ENCODE results near the gene PCED1B. TPM values are rescaled to one million over a fixed set of nuclear protein-coding genes. Genes with fewer than 3 reads are reported as not detected.

The PCED1B gene
- total and polyA plus RNA-seq, 2 donors from 2014 or later, result 2.8 to 9.2 TPM

GRCh38 chr12:47206450-47207339, 127.3 kb downstream of the PCED1B start:
- Histone ChIP-seq H3K27me3 (ENCODE audit: control insufficient read depth, insufficient read depth, low read length) (no peaks in the 10 kb centered on the region), H3K9ac (ENCODE audit: low read length in 3 of 3) (no peak overlapping the region), H3K27ac (ENCODE audit: low read depth in 2 of 2, low read length in 2 of 2) (no peak overlapping the region), H3K9me3 (ENCODE audit: control insufficient read depth in 2 of 3, insufficient read depth in 1 of 3, low read length in 3 of 3) (no peaks in the 10 kb centered on the region), H3K4me1 (ENCODE audit: control insufficient read depth in 2 of 3, insufficient read depth in 2 of 3, low read depth in 1 of 3, low read length in 3 of 3) (no peaks in the 10 kb centered on the region), H3K36me3 (ENCODE audit: control insufficient read depth in 2 of 3, insufficient read depth in 3 of 3, low read length in 3 of 3) (no peaks in the 10 kb centered on the region), H3K4me3 (ENCODE audit: low read length in 3 of 3) (no peak overlapping the region)
- FAIRE-seq, result no peak
- TF ChIP-seq CTCF (IDR thresholded peaks at IDR 0.05; ENCODE audit: borderline replicate concordance, extremely low read depth, insufficient read depth), result no peak
- intact Hi-C loops (cut with DNase I), result no loop called here
- no peak for DNase-seq

- no peaks in the 10 kb centered on the region for H3K36me3 ChIP-seq (ENCODE audit: control insufficient read depth in 2 of 3, insufficient read depth in 3 of 3, low read length in 3 of 3)
- no peaks in the 10 kb centered on the region for H3K9me3 ChIP-seq (ENCODE audit: control insufficient read depth in 2 of 3, insufficient read depth in 1 of 3, low read length in 3 of 3)
- H3K4me1 ChIP-seq (ENCODE audit: control insufficient read depth in 2 of 3, insufficient read depth in 2 of 3, low read depth in 1 of 3, low read length in 3 of 3), result no peaks in the 10 kb centered on the region
- intact Hi-C loops (cut with DNase I), result no loop called here
- H3K27ac ChIP-seq (ENCODE audit: low read depth in 2 of 2, low read length in 2 of 2), result no peak overlapping the region
- no peaks in the 10 kb centered on the region for H3K27me3 ChIP-seq (ENCODE audit: control insufficient read depth, insufficient read depth, low read length)
- no peak overlapping the region for H3K9ac ChIP-seq (ENCODE audit: low read length in 3 of 3)
- no peak overlapping the region for H3K4me3 ChIP-seq (ENCODE audit: low read length in 3 of 3)
- peak in 1 of 5 donors; percentile 12 for DNase-seq
- no peak for FAIRE-seq
- TF ChIP-seq CTCF (IDR thresholded peaks at IDR 0.05; ENCODE audit: borderline replicate concordance, extremely low read depth, insufficient read depth), result no peak
Measured at GRCh38 chr12:47207340-47207717, 127.9 kb downstream of the PCED1B start.

GRCh38 chr12:47207829-47208248, 128.4 kb downstream of the PCED1B start:
- Histone ChIP-seq H3K27ac (ENCODE audit: low read depth in 2 of 2, low read length in 2 of 2) (no peak overlapping the region), H3K9ac (ENCODE audit: low read length in 3 of 3) (no peak overlapping the region), H3K27me3 (ENCODE audit: control insufficient read depth, insufficient read depth, low read length) (no peaks in the 10 kb centered on the region), H3K4me3 (ENCODE audit: low read length in 3 of 3) (no peak overlapping the region), H3K4me1 (ENCODE audit: control insufficient read depth in 2 of 3, insufficient read depth in 2 of 3, low read depth in 1 of 3, low read length in 3 of 3) (no peaks in the 10 kb centered on the region), H3K36me3 (ENCODE audit: control insufficient read depth in 2 of 3, insufficient read depth in 3 of 3, low read length in 3 of 3) (no peaks in the 10 kb centered on the region), H3K9me3 (ENCODE audit: control insufficient read depth in 2 of 3, insufficient read depth in 1 of 3, low read length in 3 of 3) (no peaks in the 10 kb centered on the region)
- intact Hi-C loops (cut with DNase I), result no loop called here
- DNase-seq, result no peak
- no peak for TF ChIP-seq CTCF (IDR thresholded peaks at IDR 0.05; ENCODE audit: borderline replicate concordance, extremely low read depth, insufficient read depth)
- FAIRE-seq, result no peak
